Endothelial cell (in vitro differentiated cells): ENCODE measurements around the gene SASS6. TPM values are rescaled to one million over a fixed set of nuclear protein-coding genes. Genes with fewer than 3 reads are reported as not detected.

Experiments
- DNase-seq: peaks from one replicate; pipeline ENCODE4 v3.0.0; 2021; ENCODE audit warnings: low spot score
- H3K27ac Mint-ChIP-seq: one replicate; pipeline ENCODE4 v1.8.0; 2021; ENCODE audit warnings: mixed read lengths, inconsistent platforms; ENCODE audit not compliant: unreplicated experiment
- H3K27me3 Mint-ChIP-seq: one replicate; pipeline ENCODE4 v1.8.0; 2021; ENCODE audit warnings: mild to moderate bottlenecking, moderate library complexity, mixed read lengths, inconsistent platforms; ENCODE audit not compliant: unreplicated experiment
- H3K36me3 Mint-ChIP-seq: one replicate; pipeline ENCODE4 v1.8.0; 2021; ENCODE audit warnings: mild to moderate bottlenecking, low read depth, mixed read lengths, inconsistent platforms; ENCODE audit not compliant: unreplicated experiment
- H3K4me1 Mint-ChIP-seq: one replicate; pipeline ENCODE4 v1.8.0; 2021; ENCODE audit warnings: mild to moderate bottlenecking, mixed read lengths, inconsistent platforms; ENCODE audit not compliant: unreplicated experiment
- H3K4me3 Mint-ChIP-seq: one replicate; pipeline ENCODE4 v1.8.0; 2021; ENCODE audit warnings: mild to moderate bottlenecking, mixed read lengths, inconsistent platforms; ENCODE audit not compliant: unreplicated experiment
- H3K9me3 Mint-ChIP-seq: one replicate; pipeline ENCODE4 v1.8.0; 2021; ENCODE audit warnings: mixed read lengths, inconsistent platforms; ENCODE audit not compliant: unreplicated experiment
- total RNA-seq: library from RNA; stranded (reverse); fragmentation: NEBNext Ultra II Directional; extraction: Animal tissue kit (Norgen Biotek cat#: 25700); gene quantifications from one replicate; pipeline ENCODE4 v1.2.1, GENCODE V29; 2021; ENCODE audit not compliant: unreplicated experiment
- TF ChIP-seq, protein P1 (sequence below): fragments of 200-600 bp; sonication (generic); IDR thresholded peaks from one replicate; pipeline ENCODE4 v1.5.0; 2021; ENCODE audit warnings: antibody characterized with exemption; ENCODE audit not compliant: unreplicated experiment

SASS6 gene
- total RNA-seq, 1 donor from 2014 or later, result 6.1 TPM

DNA sequence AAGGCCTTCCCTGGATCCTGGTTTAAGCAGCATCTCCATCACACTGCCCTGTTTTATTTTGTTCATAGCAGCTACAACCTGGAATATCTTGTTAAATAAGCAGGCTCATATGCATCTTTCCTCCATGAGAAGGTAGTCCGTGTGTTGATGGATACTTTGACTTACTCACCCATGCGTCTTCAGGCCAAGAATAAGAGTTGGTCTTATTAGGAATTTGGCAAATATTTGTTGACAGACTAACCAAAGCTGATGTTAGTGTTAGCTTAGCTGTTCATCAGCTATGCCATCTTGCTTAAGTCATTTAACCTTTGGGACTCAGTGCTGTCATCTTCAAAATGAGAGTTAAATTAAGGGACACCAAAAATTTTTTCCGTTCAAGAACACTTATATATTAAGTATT lies 59.2 kb downstream of the SASS6 start:
- no peak overlapping the region for H3K27ac Mint-ChIP-seq
- TF ChIP-seq, protein P1, sequence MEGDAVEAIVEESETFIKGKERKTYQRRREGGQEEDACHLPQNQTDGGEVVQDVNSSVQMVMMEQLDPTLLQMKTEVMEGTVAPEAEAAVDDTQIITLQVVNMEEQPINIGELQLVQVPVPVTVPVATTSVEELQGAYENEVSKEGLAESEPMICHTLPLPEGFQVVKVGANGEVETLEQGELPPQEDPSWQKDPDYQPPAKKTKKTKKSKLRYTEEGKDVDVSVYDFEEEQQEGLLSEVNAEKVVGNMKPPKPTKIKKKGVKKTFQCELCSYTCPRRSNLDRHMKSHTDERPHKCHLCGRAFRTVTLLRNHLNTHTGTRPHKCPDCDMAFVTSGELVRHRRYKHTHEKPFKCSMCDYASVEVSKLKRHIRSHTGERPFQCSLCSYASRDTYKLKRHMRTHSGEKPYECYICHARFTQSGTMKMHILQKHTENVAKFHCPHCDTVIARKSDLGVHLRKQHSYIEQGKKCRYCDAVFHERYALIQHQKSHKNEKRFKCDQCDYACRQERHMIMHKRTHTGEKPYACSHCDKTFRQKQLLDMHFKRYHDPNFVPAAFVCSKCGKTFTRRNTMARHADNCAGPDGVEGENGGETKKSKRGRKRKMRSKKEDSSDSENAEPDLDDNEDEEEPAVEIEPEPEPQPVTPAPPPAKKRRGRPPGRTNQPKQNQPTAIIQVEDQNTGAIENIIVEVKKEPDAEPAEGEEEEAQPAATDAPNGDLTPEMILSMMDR, result no peak
- no peak for DNase-seq
- H3K4me3 Mint-ChIP-seq, result no peak overlapping the region
- no peaks in the 10 kb centered on the region for H3K4me1 Mint-ChIP-seq
- no peaks in the 10 kb centered on the region for H3K9me3 Mint-ChIP-seq
- peaks cover 45% of the 10 kb centered on the region for H3K36me3 Mint-ChIP-seq
- H3K27me3 Mint-ChIP-seq, result peaks cover 5% of the 10 kb centered on the region

DNA sequence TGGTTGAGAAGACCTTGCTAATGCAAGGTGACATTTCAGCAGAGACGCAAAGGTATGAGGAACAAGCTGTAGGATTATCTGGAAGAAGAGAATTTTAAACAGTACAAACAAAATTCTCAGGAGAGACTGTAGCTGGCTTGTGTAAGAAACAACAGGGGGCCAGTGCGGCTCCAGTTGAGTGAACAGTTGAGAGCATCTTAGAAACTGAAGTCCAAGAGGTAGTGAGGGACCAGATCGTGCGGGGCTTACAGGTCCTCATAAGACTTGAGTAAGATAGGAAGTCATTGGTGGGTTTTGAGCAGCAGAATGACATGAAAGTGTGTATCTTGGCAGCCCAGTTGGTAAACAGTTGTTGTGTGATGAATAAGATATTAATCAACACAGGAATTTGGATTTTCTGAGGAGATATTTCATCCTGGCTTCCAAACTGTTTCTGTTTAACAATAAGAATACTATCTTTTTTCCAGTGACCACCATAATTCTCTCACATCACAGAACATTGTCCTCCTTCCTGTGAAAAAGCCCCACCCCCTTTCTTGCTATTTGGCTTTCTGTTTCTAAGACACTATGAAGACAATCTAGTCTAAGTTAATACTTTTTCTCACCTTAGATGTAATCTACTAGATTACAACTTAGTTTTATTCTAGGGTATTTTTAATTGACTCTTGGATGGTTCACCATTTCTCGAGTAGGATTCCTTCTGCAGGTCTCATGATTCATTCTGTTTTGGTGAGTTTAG lies 62.4 kb downstream of the SASS6 start:
- Mint-ChIP-seq H3K9me3 (no peaks in the 10 kb centered on the region), H3K4me3 (no peak overlapping the region), H3K27ac (no peak overlapping the region), H3K4me1 (no peaks in the 10 kb centered on the region), H3K36me3 (peaks cover 51% of the 10 kb centered on the region), H3K27me3 (peaks cover 5% of the 10 kb centered on the region)
- TF ChIP-seq, protein P1, result no peak
- DNase-seq, result no peak

DNA sequence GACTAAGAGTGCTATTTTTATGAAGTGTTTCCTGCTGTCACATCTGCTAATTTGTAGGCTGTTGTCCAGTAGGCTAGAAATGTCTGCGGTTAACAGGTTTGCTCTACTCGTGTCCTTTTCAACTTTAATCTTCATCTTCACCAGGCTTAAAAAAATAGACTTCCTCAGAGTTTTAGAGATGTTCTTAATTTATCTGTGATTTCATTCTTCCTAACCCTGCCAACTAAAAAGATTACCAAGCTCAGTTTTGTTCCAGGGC lies 66.8 kb downstream of the SASS6 start:
- peaks cover 45% of the 10 kb centered on the region for H3K36me3 Mint-ChIP-seq
- H3K9me3 Mint-ChIP-seq, result no peaks in the 10 kb centered on the region
- no peak for DNase-seq
- H3K27ac Mint-ChIP-seq, result peak overlapping the region; percentile 65
- peaks cover 3% of the 10 kb centered on the region for H3K27me3 Mint-ChIP-seq
- no peak overlapping the region for H3K4me3 Mint-ChIP-seq
- TF ChIP-seq, protein P1, result no peak
- no peaks in the 10 kb centered on the region for H3K4me1 Mint-ChIP-seq

DNA sequence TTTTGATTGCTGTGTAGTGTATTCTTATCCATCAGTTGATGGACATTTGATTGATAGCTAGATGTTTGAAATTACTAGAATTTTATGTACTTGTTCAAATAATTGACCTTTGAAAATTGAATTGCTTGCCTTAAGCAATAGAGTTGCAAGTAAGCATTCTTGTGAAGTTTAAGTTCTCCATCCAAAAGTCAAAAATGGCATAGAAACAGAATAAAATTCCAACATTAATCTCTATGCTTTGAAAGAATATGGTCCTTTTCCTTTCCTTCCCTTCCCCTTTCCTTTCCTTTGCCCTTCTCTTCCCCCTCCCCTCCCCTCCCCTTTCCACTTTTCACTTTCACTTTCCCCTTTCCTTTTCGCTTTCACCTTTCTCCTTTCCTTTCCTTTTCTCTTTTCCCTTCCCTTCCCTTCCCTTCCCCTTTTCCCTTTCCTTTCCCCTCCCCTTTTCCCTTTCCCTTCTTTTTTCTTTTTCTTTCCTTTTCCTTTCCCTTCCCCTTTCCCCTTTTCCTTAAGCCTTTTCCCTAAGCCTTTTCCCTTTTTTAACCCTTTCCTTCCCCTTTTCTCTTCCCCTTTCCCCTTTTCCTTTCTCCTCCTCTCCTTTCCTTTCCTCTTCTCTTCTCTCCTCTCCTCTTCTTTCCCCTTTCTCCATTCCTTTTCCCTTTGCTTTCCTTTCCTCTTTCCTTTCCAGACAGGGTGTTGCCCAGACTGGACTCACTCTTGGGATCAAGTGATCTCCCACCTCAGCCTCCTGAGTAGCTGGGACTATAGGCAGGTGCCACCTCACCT lies 67.4 kb downstream of the SASS6 start:
- DNase-seq, result no peak
- Mint-ChIP-seq H3K36me3 (peaks cover 45% of the 10 kb centered on the region), H3K4me3 (no peak overlapping the region), H3K27ac (peak overlapping the region; percentile 65), H3K4me1 (no peaks in the 10 kb centered on the region), H3K27me3 (peaks cover 3% of the 10 kb centered on the region), H3K9me3 (no peaks in the 10 kb centered on the region)
- TF ChIP-seq, protein P1, result no peak

DNA sequence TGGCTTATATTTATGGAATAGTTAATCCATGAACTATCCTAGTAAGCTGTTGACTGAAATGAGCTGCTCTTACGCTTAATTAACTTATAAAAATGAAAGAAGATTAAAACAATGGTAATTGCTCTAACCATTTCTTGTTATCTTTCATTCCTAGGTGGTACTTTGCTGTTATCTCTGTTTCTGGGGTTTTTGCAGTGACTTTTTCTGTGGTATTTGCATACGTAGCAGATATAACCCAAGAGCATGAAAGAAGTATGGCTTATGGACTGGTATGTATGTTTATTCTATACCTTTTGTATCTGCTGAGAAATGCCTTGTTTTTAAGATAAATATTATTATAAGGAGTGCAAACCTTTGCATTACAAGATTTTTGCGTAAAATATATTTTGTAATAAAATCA lies 71.0 kb downstream of the SASS6 start:
- no peak for DNase-seq
- Mint-ChIP-seq H3K27me3 (no peaks in the 10 kb centered on the region), H3K4me1 (no peaks in the 10 kb centered on the region), H3K4me3 (no peak overlapping the region), H3K36me3 (peaks cover 28% of the 10 kb centered on the region), H3K27ac (no peak overlapping the region), H3K9me3 (no peaks in the 10 kb centered on the region)
- TF ChIP-seq, protein P1, result no peak
